CD4-positive, alpha-beta T cell treated with Interleukin-17A for 1 hour (primary cell): ENCODE measurements around the gene SLC6A15.

Source experiments
- DNase-seq: peaks from one replicate; pipeline ENCODE4 v3.0.0-alpha.2; 2020

SLC6A15 gene

DNA sequence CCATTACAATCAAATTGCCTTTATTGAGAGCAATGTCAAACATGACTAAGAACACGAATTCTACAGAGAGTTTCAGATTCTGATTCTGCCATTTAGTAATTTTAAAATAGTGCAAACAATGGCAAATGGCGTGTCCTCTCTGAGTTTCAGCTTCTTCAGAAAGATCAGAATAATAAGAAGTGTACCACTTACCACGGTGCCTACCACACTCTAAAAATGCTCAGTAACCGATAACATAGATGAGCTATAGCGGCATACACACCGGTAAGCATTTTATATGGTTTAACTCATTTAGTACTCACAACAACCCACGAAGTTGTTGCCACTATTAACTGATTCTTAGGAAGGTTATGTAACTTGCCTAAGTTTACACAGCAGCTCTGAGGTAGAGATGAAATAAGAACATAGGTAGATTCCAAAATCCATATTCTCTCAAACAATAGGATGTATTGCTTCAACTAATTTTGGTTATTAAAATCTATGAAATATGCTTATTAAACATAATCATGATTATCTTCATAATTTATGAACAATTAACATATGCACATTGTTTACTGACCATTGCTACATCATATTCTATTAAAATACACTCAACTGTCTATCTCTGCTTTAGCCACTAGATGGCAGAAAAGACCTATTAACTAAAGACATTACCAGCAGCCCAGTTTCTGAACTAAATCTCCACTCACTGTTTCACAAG, 38.3 kb downstream of the SLC6A15 start:
- peak; percentile 49 for DNase-seq

DNA sequence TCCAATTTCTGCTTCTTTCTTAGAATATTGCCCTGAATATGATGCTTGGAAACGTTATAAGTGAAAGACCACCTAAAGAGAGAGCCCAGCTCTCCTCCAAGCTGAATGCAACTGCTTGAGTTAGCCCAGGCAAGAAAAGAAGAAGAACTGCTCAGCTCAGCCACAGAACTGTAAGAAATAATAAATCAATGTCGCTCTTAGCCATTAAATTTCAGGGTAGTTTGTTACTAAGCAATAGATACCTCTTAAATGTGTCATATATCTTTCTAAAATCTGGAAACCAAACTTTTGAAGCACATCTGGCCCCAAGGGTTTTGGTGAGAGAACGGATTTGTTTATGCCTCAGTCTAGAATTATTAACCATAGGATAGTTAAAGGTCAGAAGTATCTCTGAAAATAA, 50.4 kb downstream of the SLC6A15 start:
- DNase-seq: no peak

DNA sequence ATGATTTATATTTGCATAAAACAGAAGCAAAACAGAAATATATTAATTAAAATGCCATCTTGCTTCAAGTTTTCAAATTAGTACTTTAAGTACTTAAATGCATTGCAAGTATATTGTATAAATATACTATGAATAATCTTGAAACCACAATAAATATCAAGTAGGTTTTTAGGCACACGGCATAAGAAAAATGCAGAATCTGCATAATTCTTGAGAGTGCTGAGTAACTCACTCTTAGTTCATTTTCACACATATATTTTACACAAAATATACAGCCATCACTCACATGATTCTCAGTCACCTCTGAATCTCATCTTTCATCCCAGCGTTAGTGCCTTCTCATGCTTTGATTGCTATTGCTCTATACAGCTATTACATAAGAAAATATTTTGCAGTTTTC, 51.9 kb downstream of the SLC6A15 start:
- no peak for DNase-seq

DNA sequence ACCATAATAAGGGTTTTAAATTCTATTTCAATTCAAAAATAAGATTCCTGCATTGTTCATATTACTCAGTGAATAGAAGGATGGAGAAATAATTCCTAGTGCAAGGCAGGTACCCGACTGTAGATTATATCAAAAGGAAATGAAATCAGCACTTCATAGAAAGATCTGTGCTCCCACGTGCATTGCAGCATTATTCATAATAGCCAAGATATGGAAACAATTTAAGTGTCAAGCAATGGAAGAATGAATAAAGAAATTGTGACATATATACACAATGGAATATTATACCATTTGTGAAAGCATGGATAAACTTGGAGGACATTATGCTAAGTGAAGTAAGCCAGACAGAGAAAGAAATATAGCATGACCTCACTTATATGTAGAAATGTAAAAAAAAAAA, 53.8 kb downstream of the SLC6A15 start:
- no peak for DNase-seq

DNA sequence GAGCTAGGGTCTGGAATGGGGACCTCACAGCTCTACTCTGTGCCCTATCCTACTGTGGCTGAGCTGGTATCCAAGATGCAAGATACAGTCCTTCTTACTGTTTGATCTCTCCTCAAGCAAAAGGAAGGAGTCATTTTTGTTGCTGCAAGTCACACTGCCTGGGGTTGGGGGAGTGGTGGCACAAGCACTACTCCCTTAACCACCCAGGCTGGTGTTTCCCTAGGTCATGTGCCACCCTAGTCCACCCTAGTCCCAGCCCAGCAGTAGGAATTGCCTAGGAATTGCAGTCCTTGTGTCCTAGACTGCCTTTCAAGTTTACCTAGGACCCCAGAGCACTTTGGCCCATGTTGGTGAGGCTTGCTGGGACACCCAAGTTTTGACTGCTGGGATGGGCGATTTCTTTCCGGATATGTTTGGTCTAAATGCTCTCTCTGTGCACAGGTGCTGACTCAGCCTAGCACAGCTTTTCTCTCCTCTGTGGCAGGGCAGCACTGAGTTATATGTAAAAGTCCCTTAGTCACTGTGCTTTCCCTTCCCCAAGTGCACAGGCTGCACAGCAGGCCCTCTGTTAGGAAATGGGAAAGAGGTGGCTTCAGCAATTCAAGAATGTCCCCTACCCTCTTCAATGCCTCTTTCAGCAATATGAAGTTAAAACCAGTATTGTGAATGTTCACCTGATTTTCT, 54.9 kb downstream of the SLC6A15 start:
- no peak for DNase-seq

DNA sequence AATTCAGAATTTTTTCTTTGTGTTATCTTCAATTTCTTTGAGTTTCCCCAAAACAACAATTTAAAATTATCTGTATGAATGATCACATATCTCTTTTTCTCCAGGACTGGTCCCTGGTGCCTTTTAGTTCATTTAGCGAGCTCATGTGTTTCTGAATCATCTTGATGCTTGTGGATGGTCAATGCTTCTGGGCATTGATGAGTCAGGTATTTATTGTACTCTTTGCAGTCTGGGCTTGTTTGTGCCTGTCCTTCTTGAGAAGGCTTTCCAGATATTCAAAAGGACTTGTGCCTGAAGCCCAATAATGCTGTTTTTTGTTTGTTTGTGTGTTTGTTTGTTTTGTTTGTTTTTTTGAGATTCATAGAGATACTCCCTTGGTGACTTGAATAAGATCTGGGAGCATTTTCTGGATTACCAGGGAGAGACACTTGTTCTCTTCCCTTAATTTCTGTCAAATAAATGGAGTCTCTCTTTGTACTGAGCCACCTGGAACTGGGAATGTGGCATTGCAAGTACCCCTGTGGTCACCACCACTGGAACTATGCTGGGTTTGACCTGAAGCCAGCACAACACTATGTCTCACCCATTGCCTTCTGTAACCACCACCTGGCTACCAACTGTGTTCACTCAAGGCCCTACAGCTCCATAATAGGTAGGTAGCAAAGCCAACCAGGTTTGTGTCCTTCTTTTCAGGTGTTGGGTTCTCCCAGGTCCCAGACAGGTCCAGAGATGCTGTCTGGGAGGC, 56.3 kb downstream of the SLC6A15 start:
- no peak for DNase-seq

DNA sequence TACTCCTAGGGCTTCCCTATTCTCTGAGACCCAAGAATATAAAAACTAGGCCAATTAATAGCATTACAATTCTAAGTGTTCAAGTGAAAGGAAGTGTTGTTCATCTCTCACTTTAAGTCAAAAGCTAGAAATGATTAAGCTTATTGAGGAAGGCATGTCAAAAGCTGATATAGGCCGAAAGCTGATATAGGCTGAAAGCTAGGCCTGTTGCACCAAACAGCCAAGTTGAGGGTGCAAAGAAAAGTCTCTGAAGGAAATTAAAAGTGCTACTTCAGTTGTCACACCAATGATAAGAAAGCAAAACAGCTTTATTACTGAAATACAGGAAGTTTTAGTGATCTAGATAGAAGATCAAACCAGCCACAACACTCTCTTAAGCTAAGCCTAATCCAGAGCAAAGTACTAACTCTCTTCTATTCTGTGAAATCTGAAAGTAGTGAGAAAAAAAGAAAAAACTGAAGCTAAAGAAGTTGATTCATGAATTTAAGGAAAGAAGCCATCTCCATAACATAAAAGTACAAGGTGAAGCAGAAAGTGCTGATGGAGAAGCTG, 68.9 kb downstream of the SLC6A15 start:
- no peak for DNase-seq

DNA sequence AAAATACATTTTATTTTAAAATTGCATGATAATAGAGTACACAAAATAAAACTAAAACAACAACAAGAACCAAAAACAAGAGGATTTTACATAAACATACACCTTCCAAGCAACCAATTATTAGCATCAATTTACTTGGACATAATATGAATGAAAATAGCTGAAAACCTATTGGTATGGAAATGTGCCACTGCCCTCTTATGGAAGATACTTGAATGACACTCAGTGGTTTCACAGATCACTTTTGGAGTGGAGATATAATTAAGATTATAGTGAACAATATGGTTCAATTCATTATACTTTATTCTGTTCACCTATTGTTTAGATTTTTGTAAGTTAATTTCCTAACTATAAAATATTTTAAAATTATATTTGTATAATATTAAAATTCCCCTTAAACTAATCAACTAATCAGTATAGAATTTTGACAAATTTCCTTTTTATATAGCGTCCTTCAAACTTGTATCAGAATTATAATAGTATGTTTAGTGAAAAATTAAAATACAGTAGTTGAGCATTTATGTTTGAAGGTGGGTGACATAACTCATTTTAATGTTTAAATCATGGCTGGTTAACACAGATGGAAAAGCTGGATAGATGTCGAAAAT, 70.1 kb downstream of the SLC6A15 start:
- peak; percentile 39 for DNase-seq

DNA sequence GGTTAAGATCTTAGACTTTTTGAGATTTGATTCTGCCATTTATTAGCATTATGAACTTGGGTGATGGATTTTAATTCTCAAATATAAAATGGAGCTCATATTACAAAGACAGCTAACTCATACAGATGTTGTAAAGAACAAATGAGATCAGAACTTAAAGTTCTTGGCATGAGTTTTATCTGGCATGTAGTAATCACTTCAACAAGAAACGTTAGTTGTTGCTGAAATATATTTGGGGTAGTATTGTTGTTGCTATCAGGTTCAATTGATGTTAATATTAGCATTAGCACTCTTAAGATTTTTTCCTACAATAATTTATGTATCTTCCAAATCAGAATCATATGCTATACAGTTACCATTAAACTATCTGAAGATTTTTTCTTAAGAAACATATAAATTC, 71.0 kb downstream of the SLC6A15 start:
- no peak for DNase-seq

DNA sequence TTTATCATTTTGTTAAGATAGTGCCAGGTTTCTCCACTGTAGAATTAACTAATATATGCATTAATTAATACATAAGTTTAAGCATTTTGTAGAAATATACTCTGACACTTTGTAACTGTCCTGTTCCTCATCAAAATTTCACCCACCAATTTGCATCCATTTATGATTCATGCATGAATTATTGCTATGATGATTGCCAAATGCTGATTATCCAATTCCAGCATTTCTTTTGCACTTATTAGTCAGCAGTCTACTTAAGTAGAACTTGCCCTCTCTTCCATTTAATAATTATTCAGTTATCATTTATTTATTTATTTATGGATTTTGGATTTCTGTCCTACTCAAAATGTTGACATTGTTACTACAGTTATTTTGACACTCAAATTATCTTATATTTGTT, 72.2 kb downstream of the SLC6A15 start:
- DNase-seq: no peak

DNA sequence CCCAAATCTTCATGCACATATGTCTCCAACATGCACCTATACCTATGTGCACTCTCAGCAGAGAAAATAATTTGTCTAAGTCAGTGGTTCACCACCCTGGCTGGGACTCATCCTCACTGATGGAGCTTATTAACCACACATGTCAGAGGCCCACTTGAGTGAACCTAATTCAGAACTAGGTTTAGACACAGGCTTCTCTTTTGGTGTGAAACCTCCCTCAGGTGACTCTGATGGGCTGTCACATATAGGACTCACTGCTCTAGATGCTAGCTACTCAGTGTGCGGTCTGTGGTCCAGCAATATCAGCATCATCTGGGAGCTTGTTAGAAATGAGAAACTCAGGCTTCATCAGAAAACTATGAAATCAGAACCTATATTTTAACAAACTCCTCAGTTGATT, 85.7 kb downstream of the SLC6A15 start:
- no peak for DNase-seq

DNA sequence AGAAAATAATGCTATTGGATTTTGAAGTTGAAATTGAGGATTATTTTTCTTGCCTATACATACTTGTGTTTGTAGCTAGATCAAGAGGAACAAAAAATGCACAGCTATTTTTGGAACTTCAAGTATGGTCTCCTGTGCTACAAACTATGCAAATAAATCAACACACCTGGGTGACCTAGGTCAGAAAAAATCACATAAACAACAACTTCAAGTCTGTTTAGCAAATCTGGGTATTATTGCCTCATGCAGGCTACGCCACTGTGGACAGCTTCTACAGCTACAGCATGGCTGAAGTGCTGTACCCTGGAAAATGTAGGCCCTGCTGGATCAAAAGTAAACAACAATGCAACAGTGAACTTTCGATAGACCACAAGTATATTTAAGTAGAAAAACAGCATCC, 87.5 kb downstream of the SLC6A15 start:
- no peak for DNase-seq

DNA sequence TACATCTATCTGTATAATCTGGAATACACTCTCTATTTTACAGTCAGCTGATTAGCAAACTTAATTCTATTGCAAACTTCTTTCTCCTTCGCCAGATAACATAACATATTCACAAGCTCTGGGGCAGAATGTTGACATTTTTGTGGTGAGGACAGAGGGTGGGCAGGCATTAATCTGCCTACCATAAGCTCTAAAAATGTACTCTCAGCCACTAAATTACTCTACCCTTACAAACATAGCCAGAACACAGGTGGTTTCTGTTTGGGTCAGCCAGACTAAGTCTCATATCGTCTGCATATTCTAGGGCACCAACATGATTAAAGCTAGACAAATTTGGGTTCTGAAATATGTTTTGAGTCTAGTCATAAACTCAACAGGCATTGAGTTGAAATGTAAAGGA, 90.1 kb downstream of the SLC6A15 start:
- DNase-seq: no peak

DNA sequence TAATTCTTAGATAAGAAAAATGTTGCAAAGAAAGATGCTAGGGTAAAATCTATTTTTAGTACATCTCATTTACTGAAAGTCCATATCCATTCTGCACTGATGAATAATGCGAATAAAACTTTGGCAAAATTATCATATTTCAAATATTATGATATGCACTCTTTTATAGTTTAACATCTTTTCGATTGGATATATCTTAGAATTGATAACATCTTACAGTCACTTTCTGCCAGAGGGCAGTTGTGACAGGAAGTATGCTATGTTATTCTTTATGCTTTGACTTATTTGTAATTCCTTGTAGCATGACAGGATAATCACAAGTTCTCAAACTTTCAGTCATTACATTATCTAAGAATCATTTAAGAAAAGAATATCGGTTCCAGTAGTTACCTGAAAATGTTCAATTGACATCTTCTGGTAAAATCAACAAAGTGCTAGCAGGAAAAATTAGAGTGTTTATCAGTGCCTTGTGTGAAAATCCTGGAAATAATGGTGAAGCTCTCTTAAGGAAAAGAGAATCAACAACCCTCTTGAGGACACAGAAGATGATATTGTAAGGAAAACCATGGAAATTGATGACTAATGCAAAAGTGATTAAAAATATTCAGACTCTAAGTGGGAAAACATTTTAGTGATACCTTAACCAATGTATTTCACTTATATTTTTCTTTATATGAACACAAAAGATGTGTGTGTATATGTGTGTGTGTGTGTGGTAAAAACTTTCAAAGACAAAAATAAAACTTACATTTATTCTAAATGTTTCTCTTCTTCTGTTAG, 95.5 kb downstream of the SLC6A15 start:
- DNase-seq: no peak

DNA sequence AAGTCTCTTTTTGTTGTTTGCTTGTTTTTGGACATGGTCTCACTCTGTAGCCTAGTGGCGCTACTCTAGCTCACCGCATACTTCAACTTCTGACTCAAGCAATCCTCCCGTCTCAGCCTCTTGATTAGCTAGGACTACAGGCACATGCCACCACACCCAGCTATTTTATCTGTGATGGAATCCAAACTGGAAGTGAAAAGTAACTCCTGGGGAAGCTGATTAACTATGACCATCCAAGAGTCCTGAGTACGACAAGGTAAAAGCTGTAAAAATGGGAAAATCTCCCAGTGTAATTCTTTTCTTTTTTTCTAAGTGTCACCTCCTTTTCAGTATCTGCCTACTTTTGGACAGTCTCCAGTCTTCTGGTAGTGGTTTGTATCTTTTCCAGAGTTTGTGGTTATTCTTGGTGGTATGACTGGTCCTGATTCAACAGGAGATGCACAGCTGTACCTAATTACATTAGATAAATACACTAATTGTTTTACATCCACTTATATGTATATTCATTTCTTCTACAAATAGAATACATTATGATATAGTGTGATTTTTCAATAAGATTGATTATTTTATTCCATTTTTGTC, 97.8 kb downstream of the SLC6A15 start:
- no peak for DNase-seq

DNA sequence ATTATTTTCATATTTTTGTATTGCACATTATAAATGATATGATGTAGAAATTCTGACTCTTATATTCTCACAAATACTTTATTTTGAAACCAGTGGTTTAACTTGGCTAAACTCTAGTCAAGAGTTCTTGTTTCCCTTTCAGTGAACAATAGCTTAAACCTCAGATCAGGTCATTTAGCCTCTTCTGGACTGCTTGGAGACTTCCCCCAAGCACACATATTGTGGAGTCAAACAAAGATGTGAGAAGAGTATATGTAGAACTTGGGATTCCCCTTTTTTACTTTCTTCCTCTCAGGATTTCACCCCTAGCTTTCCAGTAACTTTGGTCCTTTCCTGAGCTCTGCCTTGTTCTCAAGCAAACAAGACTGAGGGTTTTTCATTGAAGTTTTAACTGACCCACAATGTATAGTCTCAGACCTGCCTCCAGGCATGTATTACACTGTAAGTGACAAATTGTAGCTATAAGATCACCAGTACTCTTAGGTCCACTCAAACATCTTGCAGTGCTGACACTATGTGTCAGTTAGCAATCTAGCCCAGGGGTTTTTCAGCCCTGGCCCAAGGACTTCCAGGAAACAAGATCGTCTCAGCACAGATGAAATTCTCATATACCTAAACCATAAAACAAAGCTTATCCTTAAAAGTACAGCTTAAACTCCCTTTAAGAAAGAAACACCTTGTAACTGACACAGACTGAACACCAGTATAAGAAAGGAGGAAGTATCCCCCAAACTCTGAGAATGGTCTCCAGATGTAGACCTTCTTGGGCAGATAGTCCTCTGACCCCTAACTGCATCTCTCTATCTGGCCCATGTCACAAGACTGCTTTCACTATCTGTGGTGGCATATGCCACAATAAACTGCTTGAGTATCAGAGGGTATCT, 98.6 kb downstream of the SLC6A15 start:
- DNase-seq: no peak

DNA sequence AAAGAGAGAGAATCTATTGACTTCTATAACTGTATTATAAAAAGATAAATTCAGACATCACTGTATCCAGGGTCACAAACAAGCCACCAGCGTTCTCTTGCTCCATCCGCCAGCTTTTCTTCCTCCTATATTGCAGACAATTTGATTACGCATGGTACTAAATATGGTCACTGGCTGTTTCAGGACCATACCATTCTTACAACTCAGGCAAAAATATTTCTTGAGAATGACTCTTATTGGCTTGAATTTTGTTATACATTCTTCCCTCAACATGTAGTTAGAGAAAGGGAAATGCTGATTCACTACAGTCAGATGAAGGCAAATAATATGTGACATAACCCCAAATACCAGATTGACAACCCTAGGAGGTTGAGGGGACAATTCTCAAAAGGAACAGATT, 101.3 kb downstream of the SLC6A15 start:
- DNase-seq: no peak

DNA sequence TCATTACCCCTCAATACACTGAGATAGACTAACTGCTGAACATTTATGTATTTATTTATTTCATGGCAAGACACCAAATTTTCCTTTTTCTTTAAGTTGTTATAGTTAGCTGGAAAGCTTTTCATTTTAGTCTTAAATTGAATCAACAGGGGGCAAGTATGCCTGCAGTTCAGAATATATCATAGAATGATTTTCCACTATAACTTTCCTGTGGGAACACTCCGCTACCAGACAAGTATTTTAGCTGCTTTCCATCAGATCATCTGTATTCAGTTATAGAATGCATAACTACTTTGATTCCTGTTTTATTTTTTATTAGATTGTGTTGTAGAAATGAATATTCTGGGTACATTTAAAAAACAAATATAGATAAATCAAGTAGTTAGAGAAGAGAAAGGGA, 102.0 kb downstream of the SLC6A15 start:
- no peak for DNase-seq
